ENCODE measurements around the gene PPP1R9A. TPM values are rescaled to one million over a fixed set of nuclear protein-coding genes. Genes with fewer than 3 reads are reported as not detected.

The PPP1R9A gene
- total RNA-seq, 2 experiments from 2014 or later: not detected

DNA sequence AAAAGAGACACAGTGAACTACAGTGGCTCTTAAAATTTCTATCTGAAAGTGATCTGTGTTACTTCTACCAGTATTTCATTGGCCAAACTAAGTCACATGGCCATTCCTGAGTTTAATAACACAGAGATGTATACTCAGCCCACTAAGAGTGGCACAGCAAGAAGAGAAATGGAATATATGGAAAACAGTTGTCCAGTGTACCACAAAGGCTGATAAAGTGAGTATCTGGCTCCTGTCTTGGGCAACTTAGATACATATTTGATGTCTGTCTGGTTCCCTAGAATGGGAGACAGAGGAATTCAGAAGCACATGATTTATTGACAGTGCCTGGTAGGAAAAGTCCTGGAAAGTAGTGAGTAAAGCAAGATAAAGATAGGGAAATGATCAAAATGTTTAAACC, 427.1 kb downstream of the PPP1R9A start:
- DNase-seq: no peak
- no peaks in the 10 kb centered on the region for H3K27me3 Mint-ChIP-seq (ENCODE audit: low read depth)
- H3K27ac Mint-ChIP-seq: no peak overlapping the region
- H3K4me1 Mint-ChIP-seq (ENCODE audit: low read depth): peaks cover 10% of the 10 kb centered on the region
- H3K36me3 Mint-ChIP-seq (ENCODE audit: low read depth): no peaks in the 10 kb centered on the region
- CTCF ChIA-PET: no interaction called here
- no peaks in the 10 kb centered on the region for H3K9me3 Mint-ChIP-seq
- intact Hi-C loops (cut with micrococcal nuclease): loop anchor here (10.0 kb wide), 1 partner anchor 140 kb away; no protein-coding TSS in a partner anchor
- no peak overlapping the region for H3K4me3 Mint-ChIP-seq

GRCh38 chr7:95335093-95335492, 427.7 kb downstream of the PPP1R9A start:
- DNase-seq: no peak
- CTCF ChIA-PET: no interaction called here
- Mint-ChIP-seq H3K9me3 (no peaks in the 10 kb centered on the region), H3K4me1 (ENCODE audit: low read depth) (peaks cover 8% of the 10 kb centered on the region), H3K36me3 (ENCODE audit: low read depth) (no peaks in the 10 kb centered on the region), H3K4me3 (no peak overlapping the region), H3K27ac (no peak overlapping the region), H3K27me3 (ENCODE audit: low read depth) (no peaks in the 10 kb centered on the region)
- intact Hi-C loops (cut with micrococcal nuclease): loop anchor here (10.0 kb wide), 1 partner anchor 140 kb away; no protein-coding TSS in a partner anchor

DNA sequence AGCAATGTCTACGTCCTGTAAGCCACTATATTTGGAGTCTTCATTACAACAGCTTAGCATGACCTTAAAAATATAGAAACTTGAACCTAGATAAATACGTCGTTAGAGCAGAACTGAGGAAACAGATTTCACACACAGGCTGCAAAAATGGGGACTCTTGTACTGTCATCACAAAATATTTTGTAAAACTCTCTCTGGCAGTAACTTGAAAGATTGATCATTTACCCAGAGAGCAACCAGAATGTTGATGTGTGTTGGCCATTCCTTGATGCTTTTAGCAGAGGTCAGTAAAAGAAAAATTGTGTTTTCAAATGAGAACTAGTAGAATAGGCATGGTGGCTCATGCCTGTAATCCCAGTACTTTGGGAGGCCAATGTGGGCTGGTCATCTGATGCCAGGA, 431.4 kb downstream of the PPP1R9A start:
- Mint-ChIP-seq H3K27me3 (ENCODE audit: low read depth) (peaks cover 2% of the 10 kb centered on the region), H3K9me3 (no peaks in the 10 kb centered on the region), H3K4me3 (no peak overlapping the region), H3K4me1 (ENCODE audit: low read depth) (no peaks in the 10 kb centered on the region), H3K36me3 (ENCODE audit: low read depth) (no peaks in the 10 kb centered on the region), H3K27ac (no peak overlapping the region)
- DNase-seq: no peak
- intact Hi-C loops (cut with micrococcal nuclease): loop anchor here (10.0 kb wide), 1 partner anchor 136 kb away; no protein-coding TSS in a partner anchor
- CTCF ChIA-PET: no interaction called here

DNA sequence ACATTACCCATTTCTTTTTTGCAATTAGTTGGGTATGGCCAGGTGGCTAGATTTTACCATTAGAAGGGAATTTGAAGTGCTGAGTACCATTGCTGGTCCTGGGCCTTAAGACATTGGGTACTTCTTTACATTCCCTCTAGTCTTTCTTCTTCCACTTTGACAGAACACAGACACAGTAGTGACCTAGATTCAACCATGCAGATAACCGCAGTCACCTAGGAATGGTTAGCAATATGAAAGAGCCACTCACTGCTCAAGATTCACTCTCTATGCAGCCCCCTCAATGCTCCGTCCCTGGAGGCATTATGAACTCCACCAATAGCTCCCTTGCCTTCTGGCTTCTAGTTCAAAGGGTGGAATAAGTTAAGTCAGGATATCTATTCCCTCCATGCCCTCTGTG, 433.1 kb downstream of the PPP1R9A start:
- Mint-ChIP-seq H3K9me3 (no peaks in the 10 kb centered on the region), H3K4me3 (no peak overlapping the region), H3K36me3 (ENCODE audit: low read depth) (no peaks in the 10 kb centered on the region), H3K4me1 (ENCODE audit: low read depth) (no peaks in the 10 kb centered on the region), H3K27ac (no peak overlapping the region), H3K27me3 (ENCODE audit: low read depth) (peaks cover 2% of the 10 kb centered on the region)
- no peak for DNase-seq
- intact Hi-C loops (cut with micrococcal nuclease): no loop called here
- CTCF ChIA-PET: interaction anchor here (1.3 kb wide), 1 partner anchor 8 kb away, joined by 3 read pairs; no protein-coding TSS in a partner anchor

DNA sequence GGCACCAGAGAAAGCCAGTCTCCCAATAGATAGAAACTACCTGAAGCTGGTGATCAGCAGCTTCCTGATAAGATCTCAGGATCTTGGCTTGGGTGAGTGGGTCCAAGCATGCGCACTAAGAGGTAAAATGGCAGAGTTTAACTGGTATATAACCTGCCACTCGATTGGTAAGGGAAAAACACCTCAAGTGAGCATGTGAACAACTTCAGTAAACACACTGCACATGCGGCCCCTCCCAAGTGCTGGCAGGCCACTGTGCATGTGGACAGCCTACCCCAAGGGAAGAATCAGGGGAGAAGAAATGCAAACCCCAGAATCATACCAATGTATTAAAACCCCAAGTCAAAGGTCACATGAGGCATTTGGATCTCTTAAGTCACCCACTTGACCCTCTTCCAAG, 434.6 kb downstream of the PPP1R9A start:
- DNase-seq: no peak
- Mint-ChIP-seq H3K4me1 (ENCODE audit: low read depth) (no peaks in the 10 kb centered on the region), H3K9me3 (no peaks in the 10 kb centered on the region), H3K27ac (no peak overlapping the region), H3K4me3 (no peak overlapping the region), H3K27me3 (ENCODE audit: low read depth) (peaks cover 2% of the 10 kb centered on the region), H3K36me3 (ENCODE audit: low read depth) (no peaks in the 10 kb centered on the region)
- CTCF ChIA-PET: no interaction called here
- intact Hi-C loops (cut with micrococcal nuclease): no loop called here

- no peaks in the 10 kb centered on the region for H3K4me1 Mint-ChIP-seq (ENCODE audit: low read depth)
- CTCF ChIA-PET: no interaction called here
- H3K9me3 Mint-ChIP-seq: no peaks in the 10 kb centered on the region
- DNase-seq: no peak
- no peaks in the 10 kb centered on the region for H3K36me3 Mint-ChIP-seq (ENCODE audit: low read depth)
- H3K27me3 Mint-ChIP-seq (ENCODE audit: low read depth): peaks cover 2% of the 10 kb centered on the region
- no peak overlapping the region for H3K4me3 Mint-ChIP-seq
- no peak overlapping the region for H3K27ac Mint-ChIP-seq
- intact Hi-C loops (cut with micrococcal nuclease): no loop called here
These were observed 435.4 kb downstream of the PPP1R9A start for GRCh38 chr7:95342642-95343307.
